GM12874 (cell line): ENCODE measurements around the gene SPATA6.

Experiments
- TF ChIP-seq, protein P1 (sequence below): IDR thresholded peaks from 2 replicates; pipeline ENCODE4 v1.5.1; 2011; ENCODE audit warnings: low read depth, mild to moderate bottlenecking, control low read depth, low read length, moderate library complexity; ENCODE audit not compliant: insufficient read depth

Gene SPATA6

DNA sequence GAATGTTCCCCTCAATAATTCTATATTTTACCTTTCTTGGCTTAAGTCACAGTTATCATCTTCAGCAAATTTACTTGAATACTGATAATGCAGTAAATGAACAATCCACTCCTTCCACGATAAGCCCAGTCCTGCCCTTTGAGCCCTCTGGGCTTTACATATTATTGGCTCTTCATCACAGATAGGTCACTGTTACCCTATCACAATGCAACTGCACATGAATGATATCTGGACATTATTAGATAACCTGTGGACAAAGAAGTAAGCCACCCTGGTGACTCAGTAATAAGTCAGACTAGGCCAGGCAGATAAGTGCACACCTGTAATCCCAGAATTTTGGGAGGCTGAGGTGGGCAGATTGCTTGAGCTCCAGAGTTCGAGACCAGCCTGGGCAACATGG is 69.4 kb downstream of the SPATA6 start:
- TF ChIP-seq, protein P1, sequence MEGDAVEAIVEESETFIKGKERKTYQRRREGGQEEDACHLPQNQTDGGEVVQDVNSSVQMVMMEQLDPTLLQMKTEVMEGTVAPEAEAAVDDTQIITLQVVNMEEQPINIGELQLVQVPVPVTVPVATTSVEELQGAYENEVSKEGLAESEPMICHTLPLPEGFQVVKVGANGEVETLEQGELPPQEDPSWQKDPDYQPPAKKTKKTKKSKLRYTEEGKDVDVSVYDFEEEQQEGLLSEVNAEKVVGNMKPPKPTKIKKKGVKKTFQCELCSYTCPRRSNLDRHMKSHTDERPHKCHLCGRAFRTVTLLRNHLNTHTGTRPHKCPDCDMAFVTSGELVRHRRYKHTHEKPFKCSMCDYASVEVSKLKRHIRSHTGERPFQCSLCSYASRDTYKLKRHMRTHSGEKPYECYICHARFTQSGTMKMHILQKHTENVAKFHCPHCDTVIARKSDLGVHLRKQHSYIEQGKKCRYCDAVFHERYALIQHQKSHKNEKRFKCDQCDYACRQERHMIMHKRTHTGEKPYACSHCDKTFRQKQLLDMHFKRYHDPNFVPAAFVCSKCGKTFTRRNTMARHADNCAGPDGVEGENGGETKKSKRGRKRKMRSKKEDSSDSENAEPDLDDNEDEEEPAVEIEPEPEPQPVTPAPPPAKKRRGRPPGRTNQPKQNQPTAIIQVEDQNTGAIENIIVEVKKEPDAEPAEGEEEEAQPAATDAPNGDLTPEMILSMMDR = no peak

DNA sequence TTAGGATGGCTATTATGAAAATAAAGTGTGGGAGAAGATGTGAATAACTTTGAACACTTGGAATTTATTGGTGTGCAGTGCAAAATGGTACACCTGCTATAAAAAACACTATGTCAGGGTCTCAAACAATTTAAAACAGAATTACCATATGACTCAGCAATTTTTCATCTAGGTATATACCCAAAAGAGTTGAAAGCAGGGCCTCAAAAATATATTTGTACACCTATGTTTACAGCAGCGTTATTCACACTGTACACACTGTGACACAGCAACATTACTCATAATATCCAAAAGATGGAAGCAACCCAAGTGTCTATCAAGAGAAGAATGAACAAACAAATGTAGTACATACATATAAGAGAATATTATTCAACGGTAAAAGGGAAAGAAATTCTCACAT is 75.8 kb downstream of the SPATA6 start:
- TF ChIP-seq, protein P1 = no peak

DNA sequence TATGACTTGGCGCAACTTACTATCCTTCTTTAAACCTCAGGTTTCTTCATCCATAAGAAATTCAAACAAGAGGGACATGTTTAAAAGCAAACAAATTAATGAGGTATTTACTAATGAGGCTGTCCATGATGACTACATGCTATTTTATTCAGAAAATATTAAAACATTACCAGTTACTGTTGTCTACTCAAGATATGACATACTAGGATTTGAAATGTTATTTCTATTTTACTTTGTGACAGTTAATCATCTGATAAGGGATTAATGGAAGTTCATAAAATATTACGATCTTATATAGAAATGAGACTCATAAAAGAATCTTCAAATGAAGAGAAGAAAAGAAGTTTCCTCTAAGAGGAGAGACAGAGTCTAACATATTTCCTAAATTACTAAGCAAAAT is 80.1 kb downstream of the SPATA6 start:
- TF ChIP-seq, protein P1 = no peak

DNA sequence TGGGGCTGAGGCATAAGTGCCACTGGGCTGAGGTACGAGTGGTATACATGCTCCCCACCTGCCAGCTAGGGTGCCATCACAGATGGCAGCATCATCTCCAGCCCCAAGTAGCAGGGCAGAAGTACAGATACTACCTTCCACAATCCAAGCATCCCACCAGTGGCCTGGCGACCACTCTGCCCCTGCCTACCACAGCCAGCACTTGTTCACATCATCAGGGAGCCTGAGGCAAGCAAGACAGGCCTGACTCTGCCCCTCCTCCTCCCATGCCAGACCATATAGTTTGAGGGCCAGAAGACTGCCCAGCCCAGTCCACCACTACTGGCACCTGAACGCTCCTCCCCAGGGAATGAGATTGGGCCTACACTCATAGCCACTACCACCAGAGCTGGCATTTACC is 84.6 kb downstream of the SPATA6 start:
- TF ChIP-seq, protein P1 = no peak

DNA sequence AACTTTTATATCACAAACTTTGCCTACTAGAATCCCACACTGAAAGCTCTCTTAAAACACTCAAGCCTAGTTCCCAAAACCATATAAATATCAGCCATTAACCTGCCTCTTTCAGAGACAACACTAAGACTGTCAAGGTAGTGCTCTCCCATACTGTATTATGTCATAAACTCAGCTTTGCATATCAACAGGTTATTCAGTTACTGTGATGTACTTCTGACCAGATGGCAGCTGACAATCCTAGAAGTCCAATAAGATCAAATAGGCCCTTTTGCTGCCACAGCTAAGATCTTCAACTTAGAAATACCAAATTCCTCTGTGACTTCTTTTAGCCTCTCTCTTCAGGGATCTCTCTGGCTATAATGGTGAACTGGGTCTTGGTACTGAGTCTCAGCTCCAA is 97.2 kb downstream of the SPATA6 start:
- TF ChIP-seq, protein P1 = no peak

DNA sequence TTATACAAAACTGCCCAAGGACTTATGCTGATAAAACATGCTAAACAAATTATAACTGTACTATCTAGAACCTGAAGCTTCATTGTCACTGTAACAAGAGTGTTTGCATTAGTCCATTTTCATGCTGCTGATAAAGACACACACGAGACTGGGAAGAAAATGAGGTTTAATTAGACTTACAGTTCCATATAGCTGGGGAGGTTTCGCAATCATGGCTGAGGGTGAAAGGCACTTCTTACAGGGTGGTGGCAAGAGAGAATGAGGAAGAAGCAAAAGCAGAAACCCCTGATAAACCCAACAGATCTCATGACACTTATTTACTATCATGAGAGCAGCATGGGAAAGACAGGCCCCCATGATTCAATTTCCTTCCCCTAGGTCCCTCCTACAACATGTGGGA is 100.4 kb downstream of the SPATA6 start:
- TF ChIP-seq, protein P1 = no peak

DNA sequence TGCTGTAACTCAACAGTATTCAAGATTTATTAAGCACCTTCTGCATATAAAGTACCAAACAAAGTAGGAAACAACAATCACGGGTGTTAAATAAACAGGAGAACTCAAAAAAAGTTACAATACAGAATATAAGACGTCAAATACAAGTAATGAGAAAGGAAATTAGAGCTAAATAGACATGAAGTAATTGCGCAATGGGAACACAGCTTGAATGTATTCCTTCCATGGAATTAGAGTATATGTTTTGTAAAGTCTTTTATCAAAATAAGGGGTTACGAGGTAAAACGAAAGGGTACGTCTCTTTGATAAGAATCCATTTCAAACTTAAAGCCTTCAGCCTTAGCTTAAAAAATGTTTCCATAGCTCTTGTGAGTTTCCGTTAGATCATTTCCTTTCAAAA is 109.1 kb downstream of the SPATA6 start:
- TF ChIP-seq, protein P1 = no peak

DNA sequence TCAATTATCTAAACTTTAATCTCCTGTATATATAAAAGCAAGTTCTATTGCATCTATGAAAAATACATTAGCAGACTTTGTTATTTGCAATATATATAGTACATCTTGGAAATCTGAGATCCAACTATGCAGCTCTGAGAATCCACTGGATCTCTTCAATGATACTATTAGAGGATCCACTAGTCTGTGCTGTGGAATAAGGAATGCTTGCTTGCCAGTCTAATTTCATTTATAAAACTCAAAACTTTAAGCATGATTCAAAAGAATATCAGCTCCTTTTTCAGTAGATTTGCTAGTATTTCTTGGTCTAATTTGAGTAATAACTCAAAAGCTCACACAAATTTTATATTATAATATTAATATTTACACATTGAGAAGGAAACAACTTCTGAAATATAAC is 115.1 kb downstream of the SPATA6 start:
- TF ChIP-seq, protein P1 = no peak
